Astrocyte of the cerebellum (primary cell): ENCODE data around the gene GLB1L2.

ENCODE experiments used
- DNase-seq: peaks from one replicate; pipeline ENCODE4 v3.0.0-alpha.2; 2011; ENCODE audit warnings: low read depth
- H3K4me3 ChIP-seq: 2 replicates; pipeline ENCODE4 v1.5.1; 2011; ENCODE audit warnings: mild to moderate bottlenecking, low read depth, low read length, moderate library complexity
- in situ Hi-C: cut with HindIII; loops from 2 replicates; pipeline ENCODE4 v1.10.0; 2017; ENCODE audit warnings: low sequenced_read_pairs
- TF ChIP-seq, protein P1 (sequence below): IDR thresholded peaks from 2 replicates; pipeline ENCODE4 v1.5.1; 2012; ENCODE audit warnings: low read length, low read depth, moderate library complexity, mild to moderate bottlenecking; ENCODE audit errors: missing control alignments

GLB1L2 gene

DNA sequence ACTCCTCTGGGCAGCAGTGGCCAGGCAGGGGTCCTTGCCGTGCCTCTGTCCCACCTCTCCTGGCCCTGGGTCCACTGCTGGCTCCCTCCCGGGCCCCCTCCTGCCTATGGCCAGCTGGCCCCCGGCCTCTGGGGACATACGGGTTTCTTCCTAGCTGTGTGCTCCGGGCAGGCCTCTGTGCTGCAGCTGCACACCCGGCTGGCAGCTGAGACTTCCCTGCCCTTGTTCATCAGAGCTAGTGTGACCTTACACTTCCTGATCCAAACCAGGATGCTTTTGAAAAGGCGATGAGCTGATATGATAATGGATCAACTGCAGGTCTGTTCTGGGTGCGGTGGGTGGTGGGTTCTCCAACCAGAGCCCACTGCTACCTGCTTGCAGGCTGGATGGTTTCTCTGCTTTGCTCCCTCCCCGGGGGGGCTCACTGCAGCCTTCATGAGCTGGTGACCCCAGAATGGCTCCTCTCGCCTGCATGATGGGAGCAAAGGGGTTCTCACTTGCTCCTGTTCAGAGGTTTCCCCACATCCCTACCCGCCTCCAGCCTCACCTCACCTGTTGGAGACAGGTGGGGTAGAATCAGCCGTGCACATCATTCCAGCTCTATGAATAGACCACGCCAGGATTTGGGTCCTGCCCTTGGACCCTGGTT lies 67.0 kb downstream of the GLB1L2 start:
- no peak overlapping the region for H3K4me3 ChIP-seq
- TF ChIP-seq, protein P1, sequence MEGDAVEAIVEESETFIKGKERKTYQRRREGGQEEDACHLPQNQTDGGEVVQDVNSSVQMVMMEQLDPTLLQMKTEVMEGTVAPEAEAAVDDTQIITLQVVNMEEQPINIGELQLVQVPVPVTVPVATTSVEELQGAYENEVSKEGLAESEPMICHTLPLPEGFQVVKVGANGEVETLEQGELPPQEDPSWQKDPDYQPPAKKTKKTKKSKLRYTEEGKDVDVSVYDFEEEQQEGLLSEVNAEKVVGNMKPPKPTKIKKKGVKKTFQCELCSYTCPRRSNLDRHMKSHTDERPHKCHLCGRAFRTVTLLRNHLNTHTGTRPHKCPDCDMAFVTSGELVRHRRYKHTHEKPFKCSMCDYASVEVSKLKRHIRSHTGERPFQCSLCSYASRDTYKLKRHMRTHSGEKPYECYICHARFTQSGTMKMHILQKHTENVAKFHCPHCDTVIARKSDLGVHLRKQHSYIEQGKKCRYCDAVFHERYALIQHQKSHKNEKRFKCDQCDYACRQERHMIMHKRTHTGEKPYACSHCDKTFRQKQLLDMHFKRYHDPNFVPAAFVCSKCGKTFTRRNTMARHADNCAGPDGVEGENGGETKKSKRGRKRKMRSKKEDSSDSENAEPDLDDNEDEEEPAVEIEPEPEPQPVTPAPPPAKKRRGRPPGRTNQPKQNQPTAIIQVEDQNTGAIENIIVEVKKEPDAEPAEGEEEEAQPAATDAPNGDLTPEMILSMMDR: no peak
- in situ Hi-C loops: no loop called here
- DNase-seq: no peak

DNA sequence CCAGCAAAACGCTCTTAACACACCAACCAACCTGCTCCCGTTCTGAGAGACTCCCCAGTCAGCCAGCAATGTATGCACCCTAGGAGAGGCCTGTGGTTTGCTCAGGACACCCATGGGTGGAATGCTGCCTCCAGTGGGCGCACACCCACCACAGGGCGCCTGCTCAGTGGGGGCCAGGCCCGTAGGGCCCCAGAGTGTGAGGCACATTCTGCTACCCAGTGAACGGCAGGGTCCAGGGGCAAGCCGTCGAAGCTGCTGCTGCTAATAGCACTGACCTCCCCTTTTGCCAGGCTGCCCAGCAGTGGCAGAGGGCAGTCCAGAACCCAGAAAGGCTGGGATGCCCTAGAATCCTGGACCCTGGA lies 67.5 kb downstream of the GLB1L2 start:
- no peak for DNase-seq
- no peak overlapping the region for H3K4me3 ChIP-seq
- TF ChIP-seq, protein P1: no peak
- in situ Hi-C loops: no loop called here

DNA sequence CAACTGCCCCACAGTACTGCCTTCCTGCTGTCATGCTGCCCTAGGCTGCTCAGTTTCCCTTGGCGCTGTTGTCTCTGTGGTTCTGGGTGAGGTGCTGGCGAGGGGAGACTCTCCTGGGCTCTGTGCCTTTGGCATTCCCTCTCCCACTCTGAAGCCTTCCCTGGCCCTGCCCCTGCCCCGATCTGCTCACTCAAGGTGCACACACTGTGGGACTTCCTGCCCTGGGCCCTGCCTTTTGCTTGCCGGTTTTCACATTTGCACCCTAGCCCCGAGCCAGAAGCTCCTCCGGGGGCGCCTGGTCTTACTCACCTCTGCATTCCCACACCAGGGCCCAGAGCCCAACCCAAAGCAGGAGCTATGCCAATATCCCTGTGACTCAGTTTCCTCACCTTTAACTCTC lies 68.2 kb downstream of the GLB1L2 start:
- TF ChIP-seq, protein P1: no peak
- H3K4me3 ChIP-seq: no peak overlapping the region
- in situ Hi-C loops: no loop called here
- no peak for DNase-seq

DNA sequence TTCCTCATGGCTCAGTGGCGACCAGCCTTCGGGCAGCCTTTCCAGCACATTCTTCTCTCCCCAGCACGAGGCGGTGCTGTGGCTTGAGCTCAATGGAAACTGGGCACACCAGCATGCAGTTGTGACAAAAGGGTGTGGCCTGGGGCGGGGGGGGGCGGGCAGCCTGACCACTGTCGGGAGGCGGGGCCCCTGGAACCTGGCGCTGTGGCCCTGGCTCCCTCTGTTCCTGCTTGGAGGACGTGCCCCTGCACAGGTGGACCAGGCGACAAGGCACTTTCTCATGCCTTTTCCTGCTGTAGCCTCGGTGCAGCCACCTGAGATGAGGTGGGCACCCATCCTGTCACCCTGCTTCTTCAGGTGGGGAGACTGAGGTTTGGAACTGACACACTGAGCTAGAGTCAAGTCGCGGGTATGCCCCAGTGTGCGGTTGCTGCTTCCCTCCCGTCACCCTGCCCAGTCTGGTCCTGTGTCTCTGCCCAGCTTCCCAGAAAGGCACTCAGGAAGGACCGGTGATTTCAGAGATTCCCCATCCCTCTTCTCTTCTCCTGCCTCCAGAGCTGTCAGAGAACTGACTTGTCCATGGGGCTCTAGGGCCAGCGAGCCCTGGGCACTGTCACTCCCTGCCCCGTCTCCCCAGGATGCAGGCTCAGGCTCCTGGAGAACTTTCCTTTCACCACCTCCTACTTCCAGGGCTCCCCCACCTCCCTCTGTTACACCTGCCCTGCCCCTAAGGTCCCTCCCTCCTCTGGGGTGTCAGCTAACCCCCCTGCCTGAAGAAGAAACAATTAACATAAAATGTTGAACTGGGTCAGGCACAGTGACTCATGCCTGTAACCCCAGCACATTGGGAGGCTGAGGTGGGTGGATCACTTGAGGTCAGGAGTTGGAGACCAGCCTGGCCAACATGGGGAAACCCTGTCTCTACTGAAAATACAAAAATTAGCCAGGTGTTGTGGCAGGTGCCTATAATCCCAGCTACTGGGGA lies 70.3 kb downstream of the GLB1L2 start:
- TF ChIP-seq, protein P1: no peak
- no peak overlapping the region for H3K4me3 ChIP-seq
- no peak for DNase-seq
- in situ Hi-C loops: no loop called here

DNA sequence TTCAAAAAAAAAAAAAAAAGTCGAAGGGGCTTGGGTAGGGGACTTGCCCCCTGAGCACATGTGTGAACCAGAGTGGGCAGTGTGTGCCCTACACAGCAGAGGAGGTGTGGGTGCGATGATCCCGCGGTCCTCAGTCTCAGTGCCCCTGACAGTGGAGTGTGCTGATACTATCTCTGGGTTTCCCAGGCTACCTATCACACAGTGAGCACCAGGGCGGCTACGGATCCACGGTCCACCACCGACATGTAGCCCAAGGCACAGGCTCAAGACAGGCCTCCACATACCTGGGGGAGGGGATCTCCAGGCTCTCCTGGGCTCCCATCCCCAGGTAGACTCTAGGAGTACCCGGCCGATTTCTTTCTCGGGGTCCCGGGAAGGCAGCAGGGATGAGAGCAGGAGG lies 71.1 kb downstream of the GLB1L2 start:
- TF ChIP-seq, protein P1: no peak
- H3K4me3 ChIP-seq: no peak overlapping the region
- in situ Hi-C loops: no loop called here
- DNase-seq: no peak

DNA sequence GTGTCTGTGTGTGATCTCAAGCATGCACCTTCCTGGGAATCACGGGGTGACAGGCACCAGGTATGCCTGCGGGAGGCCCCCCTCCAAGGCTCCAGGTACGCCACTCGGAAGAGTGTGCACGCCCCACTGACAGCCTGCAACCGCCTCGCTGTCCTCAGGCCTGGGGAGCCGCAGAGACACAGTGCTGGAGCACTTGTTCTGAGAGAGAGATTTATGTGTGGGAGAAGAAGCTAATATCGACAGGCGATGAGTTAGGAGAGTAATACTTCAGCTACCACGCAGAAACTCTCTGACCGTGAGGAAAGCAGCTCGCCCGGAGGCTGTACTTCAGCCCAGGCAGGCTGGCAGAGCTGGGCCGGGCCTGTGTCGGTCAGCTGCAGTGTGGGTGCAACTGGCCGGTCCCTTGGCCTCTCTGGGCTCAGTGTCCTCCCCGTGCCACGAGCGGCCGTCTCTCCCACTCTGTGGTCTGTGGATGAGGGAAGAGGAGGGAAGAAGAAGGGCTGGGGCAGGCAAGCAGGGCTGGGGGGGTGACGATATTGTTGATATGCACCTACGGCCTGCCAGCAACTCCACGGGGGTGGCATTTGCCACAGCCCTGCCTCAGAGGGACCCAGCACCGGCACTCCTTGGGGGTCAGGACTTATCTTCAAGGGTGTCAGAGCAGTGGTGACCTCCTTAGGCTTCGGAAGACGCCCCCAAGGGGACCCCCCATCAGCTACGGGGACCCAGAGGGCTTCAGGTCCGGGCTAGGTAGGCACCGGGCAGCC lies 73.0 kb downstream of the GLB1L2 start:
- TF ChIP-seq, protein P1: no peak

More for the DNA sequence above, 73.0 kb downstream of the GLB1L2 start:
- H3K4me3 ChIP-seq: no peak overlapping the region
- in situ Hi-C loops: no loop called here
- no peak for DNase-seq
